ENCODE measurements around the gene RASAL1. TPM values are rescaled to one million over a fixed set of nuclear protein-coding genes. Genes with fewer than 3 reads are reported as not detected.

Gene RASAL1
- total and polyA plus RNA-seq, 2 donors (not counting 1 experiment from before 2014, with no cell fraction given): not detected

DNA sequence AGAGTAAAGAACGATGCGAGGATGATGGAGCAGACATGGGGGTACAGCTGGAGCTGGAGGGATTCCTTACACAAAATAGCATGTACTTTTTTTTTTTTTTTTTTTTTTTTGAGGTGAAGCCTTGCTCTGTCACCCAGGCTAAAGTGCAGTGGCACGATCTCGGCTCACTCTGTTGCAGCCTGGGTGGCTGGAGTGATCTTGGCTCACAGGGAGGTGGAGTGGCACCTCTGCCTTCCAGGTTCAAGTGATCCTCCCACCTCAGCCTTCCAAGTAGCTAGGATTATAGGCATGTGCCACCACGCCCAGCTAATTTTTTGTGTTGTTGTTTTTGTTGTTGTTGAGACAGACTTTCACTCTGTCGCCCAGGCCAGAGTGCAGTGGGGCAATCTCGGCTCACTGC lies 5.1 kb upstream of the RASAL1 start:
- Histone ChIP-seq H3K4me1 (ENCODE audit: control insufficient read depth, extremely low read depth, insufficient read depth, low read length) (no peaks in the 10 kb centered on the region), H3K4me3 (replicated peaks in 1 of 4; ENCODE audit: control extremely low read depth in 1 of 4, insufficient read depth in 1 of 4, low read depth in 3 of 4, low read length in 4 of 4) (no peak overlapping the region), H3K9ac (ENCODE audit: insufficient read depth, low read length) (no peak overlapping the region), H3K79me2 (ENCODE audit: control insufficient read depth, insufficient read depth, low read length) (no peaks in the 10 kb centered on the region), H3K9me3 (ENCODE audit: control insufficient read depth, insufficient read depth, low read depth, low read length) (no peaks in the 10 kb centered on the region), H4K20me1 (ENCODE audit: control insufficient read depth, extremely low read depth, insufficient read depth, low read length) (no peaks in the 10 kb centered on the region), H3K27me3 (ENCODE audit: control insufficient read depth, insufficient read depth, low read length) (no peaks in the 10 kb centered on the region), H3K36me3 (ENCODE audit: control insufficient read depth, insufficient read depth, low read length) (no peaks in the 10 kb centered on the region), H2AFZ (ENCODE audit: low read length) (no peak overlapping the region), H3K4me2 (ENCODE audit: extremely low read depth, insufficient read depth, low read length) (no peak overlapping the region), H3K27ac (ENCODE audit: insufficient read depth, low read length) (no peak overlapping the region)
- no peak for DNase-seq (ENCODE audit: low read depth in 2 of 2)
- TF ChIP-seq EZH2 (IDR thresholded peaks at IDR 0.05; ENCODE audit: low read length, missing control alignments): no peak
- TF ChIP-seq, protein P1, sequence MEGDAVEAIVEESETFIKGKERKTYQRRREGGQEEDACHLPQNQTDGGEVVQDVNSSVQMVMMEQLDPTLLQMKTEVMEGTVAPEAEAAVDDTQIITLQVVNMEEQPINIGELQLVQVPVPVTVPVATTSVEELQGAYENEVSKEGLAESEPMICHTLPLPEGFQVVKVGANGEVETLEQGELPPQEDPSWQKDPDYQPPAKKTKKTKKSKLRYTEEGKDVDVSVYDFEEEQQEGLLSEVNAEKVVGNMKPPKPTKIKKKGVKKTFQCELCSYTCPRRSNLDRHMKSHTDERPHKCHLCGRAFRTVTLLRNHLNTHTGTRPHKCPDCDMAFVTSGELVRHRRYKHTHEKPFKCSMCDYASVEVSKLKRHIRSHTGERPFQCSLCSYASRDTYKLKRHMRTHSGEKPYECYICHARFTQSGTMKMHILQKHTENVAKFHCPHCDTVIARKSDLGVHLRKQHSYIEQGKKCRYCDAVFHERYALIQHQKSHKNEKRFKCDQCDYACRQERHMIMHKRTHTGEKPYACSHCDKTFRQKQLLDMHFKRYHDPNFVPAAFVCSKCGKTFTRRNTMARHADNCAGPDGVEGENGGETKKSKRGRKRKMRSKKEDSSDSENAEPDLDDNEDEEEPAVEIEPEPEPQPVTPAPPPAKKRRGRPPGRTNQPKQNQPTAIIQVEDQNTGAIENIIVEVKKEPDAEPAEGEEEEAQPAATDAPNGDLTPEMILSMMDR (conservative IDR thresholded peaks at IDR 0.05 in 1 of 2, IDR thresholded peaks at IDR 0.05 in 1 of 2; ENCODE audit: low read depth in 1 of 2, low read length in 2 of 2): no peak

DNA sequence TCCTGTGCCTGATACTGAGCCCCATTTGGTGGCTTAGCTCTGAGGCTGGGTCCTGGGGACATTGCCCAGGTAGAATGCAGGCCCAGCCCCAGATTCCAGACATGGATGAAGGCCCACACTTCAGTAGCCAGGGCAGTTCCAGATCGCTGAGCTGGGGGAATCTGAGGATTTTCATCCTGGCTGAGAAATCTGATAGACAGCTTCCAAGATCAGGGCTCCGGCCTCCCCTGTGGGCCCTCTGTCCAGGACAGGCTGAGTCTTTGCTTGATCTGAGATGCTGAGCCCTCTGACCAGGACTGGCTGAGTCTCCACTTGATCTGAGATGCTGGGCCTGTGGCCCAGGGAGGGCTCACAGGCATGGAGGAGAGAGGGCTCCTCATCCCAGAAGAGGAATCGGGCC lies 3.3 kb upstream of the RASAL1 start:
- H3K36me3 ChIP-seq (ENCODE audit: control insufficient read depth, insufficient read depth, low read length): no peaks in the 10 kb centered on the region
- no peaks in the 10 kb centered on the region for H3K79me2 ChIP-seq (ENCODE audit: control insufficient read depth, insufficient read depth, low read length)
- no peaks in the 10 kb centered on the region for H3K4me1 ChIP-seq (ENCODE audit: control insufficient read depth, extremely low read depth, insufficient read depth, low read length)
- TF ChIP-seq EZH2 (IDR thresholded peaks at IDR 0.05; ENCODE audit: low read length, missing control alignments): no peak
- TF ChIP-seq, protein P1 (conservative IDR thresholded peaks at IDR 0.05 in 1 of 2, IDR thresholded peaks at IDR 0.05 in 1 of 2; ENCODE audit: low read depth in 1 of 2, low read length in 2 of 2): no peak
- no peak overlapping the region for H3K4me3 ChIP-seq (replicated peaks in 1 of 4; ENCODE audit: control extremely low read depth in 1 of 4, insufficient read depth in 1 of 4, low read depth in 3 of 4, low read length in 4 of 4)
- DNase-seq (ENCODE audit: low read depth in 2 of 2): no peak
- H3K9me3 ChIP-seq (ENCODE audit: control insufficient read depth, insufficient read depth, low read depth, low read length): no peaks in the 10 kb centered on the region
- H3K4me2 ChIP-seq (ENCODE audit: extremely low read depth, insufficient read depth, low read length): no peak overlapping the region
- H3K9ac ChIP-seq (ENCODE audit: insufficient read depth, low read length): no peak overlapping the region
- no peak overlapping the region for H3K27ac ChIP-seq (ENCODE audit: insufficient read depth, low read length)
- no peaks in the 10 kb centered on the region for H4K20me1 ChIP-seq (ENCODE audit: control insufficient read depth, extremely low read depth, insufficient read depth, low read length)
- H2AFZ ChIP-seq (ENCODE audit: low read length): no peak overlapping the region
- no peaks in the 10 kb centered on the region for H3K27me3 ChIP-seq (ENCODE audit: control insufficient read depth, insufficient read depth, low read length)

DNA sequence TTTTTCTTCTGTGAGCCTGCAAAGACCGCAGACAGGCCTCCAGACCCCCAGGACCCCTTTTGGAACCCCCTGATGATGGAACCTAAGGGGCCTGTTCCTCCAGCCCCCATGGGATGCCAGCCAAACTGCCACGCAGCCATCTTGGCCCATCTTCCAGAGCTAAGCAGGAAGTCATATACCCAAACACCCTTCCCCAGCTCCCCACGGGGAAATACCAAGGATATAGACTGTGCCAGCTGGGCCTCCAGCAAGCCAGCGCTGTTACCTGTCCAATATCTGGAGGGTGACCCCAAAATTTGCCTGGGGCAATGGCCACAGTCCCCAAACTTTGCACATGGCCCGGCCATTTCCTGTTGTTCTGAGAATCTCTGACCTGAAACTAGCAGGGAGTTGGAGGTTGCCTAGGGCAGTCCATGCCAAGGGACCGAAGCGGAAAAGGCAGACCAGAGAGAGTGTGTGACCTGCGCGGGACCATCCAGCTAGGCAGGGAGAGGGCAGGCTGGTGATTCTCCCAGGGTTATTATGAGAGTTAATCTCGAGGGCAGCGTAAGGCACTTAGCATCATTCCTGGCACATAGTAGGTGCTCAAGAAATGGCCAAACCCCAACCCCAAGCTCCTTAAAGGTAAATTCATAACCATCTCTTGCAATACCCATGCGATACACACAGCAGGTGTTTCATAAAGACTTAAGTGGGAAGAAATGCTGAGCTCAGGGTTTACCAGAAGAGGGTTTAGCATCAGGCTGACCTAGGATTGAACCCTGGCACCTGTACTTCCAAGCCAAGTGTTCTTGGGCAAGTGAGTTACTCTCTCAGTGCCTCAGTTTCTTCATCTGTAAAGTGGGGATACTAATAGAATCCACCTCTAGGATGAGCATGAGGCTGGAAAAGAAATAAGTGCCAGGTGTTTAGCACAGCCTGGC lies 2.6 kb upstream of the RASAL1 start:
- Histone ChIP-seq H3K4me2 (ENCODE audit: extremely low read depth, insufficient read depth, low read length) (no peak overlapping the region), H3K27ac (ENCODE audit: insufficient read depth, low read length) (no peak overlapping the region), H2AFZ (ENCODE audit: low read length) (no peak overlapping the region), H3K9me3 (ENCODE audit: control insufficient read depth, insufficient read depth, low read depth, low read length) (no peaks in the 10 kb centered on the region), H3K4me1 (ENCODE audit: control insufficient read depth, extremely low read depth, insufficient read depth, low read length) (no peaks in the 10 kb centered on the region), H3K36me3 (ENCODE audit: control insufficient read depth, insufficient read depth, low read length) (no peaks in the 10 kb centered on the region), H3K9ac (ENCODE audit: insufficient read depth, low read length) (no peak overlapping the region), H3K4me3 (replicated peaks in 1 of 4; ENCODE audit: control extremely low read depth in 1 of 4, insufficient read depth in 1 of 4, low read depth in 3 of 4, low read length in 4 of 4) (no peak overlapping the region), H3K79me2 (ENCODE audit: control insufficient read depth, insufficient read depth, low read length) (no peaks in the 10 kb centered on the region), H4K20me1 (ENCODE audit: control insufficient read depth, extremely low read depth, insufficient read depth, low read length) (no peaks in the 10 kb centered on the region), H3K27me3 (ENCODE audit: control insufficient read depth, insufficient read depth, low read length) (no peaks in the 10 kb centered on the region)
- DNase-seq (ENCODE audit: low read depth in 2 of 2): no peak
- TF ChIP-seq, protein P1 (conservative IDR thresholded peaks at IDR 0.05 in 1 of 2, IDR thresholded peaks at IDR 0.05 in 1 of 2; ENCODE audit: low read depth in 1 of 2, low read length in 2 of 2): no peak
- no peak for TF ChIP-seq EZH2 (IDR thresholded peaks at IDR 0.05; ENCODE audit: low read length, missing control alignments)

Data from fibroblast of lung (primary cell).